ENCODE data around the gene PRSS16. TPM values are rescaled to one million over a fixed set of nuclear protein-coding genes. Genes with fewer than 3 reads are reported as not detected.

The PRSS16 gene
- total RNA-seq, 1 experiment from 2014 or later, result 0.62 TPM

GRCh38 chr6:27283279-27283678 lies 35.8 kb downstream of the PRSS16 start:
- no peak for DNase-seq (ENCODE audit: low spot score)

- DNase-seq (ENCODE audit: low spot score), result no peak
Measured at GRCh38 chr6:27286141-27286540, 38.6 kb downstream of the PRSS16 start.

GRCh38 chr6:27287751-27288135 lies 40.2 kb downstream of the PRSS16 start:
- DNase-seq (ENCODE audit: low spot score), result no peak

DNA sequence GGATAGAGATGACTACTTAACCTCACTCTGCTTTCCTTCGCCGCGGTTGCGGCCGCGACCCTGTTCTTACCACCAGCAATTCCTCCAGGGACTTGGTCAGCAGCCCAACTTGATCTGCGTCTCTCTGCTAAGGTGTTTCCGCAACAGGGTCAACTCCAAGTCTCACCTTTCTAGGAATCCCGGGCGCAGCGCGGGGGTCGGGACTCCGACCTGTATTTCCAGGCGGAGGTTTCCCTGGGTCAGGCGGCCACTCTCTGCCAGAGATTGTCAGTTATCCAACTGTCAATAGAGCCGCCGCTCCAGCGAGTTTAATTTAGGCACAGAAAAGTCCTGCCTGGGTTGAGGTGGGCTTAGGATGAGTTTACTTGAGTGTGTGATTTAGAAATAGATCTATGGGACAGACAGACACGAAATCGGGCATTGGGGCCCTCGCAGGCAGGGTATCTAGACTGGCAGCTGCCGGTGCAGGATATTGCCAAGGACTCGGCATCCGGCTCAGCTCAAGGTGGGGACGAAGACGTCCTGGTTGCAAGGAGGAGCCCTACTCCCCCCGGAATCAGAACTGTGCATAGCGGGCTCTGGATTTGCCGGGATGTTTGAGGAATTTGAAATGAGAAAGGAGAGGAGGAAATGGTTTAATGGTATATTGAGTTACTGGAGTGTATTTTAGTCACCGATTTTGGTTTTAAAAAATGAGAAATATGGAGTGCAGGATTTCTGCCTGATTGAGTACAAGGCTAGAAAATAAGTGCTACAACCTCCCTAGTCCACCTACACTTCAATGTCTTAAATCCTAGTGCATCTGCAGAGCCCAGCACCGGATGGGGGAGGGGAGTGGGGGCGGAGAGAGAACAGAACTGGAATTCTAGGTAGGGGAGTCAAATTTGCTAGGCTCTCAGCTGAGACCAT lies 40.9 kb downstream of the PRSS16 start:
- peak; percentile 28 for DNase-seq (ENCODE audit: low spot score)

- DNase-seq (ENCODE audit: low spot score), result peak; percentile 67
Measured at GRCh38 chr6:27290065-27290849, 42.8 kb downstream of the PRSS16 start.

GRCh38 chr6:27290850-27291208 lies 43.3 kb downstream of the PRSS16 start:
- no peak for DNase-seq (ENCODE audit: low spot score)

DNA sequence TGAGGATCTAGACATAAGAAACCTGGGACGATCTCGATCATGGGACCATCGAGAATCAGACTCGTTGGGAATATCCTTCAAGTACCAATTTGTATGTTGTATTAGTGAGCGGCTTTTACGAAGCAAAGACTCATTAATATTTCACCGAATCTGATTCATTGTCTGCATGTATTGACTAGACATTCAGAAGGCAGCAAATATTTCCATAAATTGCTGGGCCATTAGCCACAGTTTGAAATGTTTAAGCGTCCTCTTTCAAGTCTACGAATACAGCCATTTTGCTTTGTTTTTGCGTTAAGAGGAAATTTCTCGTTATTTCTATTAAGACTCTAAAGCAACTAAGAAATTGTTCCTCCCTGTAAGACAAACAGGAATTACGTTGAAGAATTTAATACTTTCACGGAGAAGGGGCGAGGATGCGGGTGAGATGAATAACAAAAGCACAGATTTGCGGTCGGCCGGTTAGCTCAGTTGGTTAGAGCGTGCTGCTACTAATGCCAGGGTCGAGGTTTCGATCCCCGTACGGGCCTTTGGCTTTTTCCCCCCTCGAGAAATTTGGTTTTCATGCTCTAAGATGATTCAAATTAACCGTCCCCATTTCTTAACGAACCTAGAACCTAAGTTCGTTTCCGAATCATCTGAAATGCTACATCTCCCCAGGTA lies 46.1 kb downstream of the PRSS16 start:
- DNase-seq (ENCODE audit: low spot score), result peak; percentile 86

GRCh38 chr6:27294409-27294808 lies 46.9 kb downstream of the PRSS16 start:
- no peak for DNase-seq (ENCODE audit: low spot score)

DNA sequence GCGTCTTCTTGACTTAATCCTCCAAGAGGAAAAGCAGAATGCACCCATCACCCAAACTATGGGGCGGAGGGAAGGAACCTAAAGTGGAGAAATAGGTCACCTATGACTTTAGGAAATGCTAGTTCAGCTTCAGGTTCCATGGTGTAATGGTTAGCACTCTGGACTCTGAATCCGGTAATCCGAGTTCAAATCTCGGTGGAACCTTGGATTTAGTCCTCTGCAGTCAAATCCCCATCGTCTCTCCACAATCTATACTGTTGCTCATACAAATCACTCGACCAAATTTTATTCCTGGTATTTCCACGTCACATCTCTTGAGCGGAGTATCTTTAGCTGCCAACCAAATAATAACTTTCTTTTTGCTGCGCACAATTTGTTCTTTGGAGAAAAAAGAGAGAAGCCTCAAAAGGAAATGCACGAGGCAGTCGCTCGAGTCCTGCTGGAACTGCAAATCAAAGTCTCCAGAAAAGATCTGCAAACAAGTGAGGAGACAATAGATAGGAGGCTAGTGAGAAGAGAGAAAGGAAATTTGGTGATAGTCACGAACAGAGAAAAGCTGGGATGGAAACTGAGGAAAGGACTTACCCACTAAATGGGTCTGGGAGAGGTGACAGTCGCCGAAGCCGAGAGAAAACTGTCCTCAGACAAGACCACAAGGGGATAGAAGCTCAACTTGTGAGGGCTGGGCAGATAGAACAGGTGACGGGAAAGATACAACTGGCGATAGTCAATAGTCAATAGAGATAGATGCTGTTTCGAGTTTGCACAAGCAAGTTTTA lies 48.0 kb downstream of the PRSS16 start:
- peak; percentile 91 for DNase-seq (ENCODE audit: low spot score)

- DNase-seq (ENCODE audit: low spot score), result peak; percentile 60
Measured at GRCh38 chr6:27296106-27296783, 48.7 kb downstream of the PRSS16 start.

DNA sequence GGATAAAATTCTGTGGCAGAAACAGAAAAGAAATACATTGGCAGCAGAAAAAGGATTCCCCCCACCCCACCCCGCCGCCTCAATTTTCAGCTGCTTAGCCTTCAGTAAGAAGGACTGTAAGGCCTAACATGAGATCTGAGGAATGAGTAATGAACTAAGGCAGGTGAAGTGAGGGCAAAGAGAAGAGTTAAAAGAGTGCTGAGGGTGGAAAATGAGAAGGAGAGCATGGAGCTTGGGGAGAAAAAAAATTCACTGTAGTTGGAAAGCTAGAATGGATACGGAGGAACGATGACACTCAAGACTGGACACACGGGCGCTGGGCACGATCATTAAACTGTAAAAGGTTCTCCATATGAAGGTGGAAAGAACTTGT lies 50.0 kb downstream of the PRSS16 start:
- no peak for DNase-seq (ENCODE audit: low spot score)

GRCh38 chr6:27297857-27298730 lies 50.6 kb downstream of the PRSS16 start:
- peak; percentile 70 for DNase-seq (ENCODE audit: low spot score)

DNA sequence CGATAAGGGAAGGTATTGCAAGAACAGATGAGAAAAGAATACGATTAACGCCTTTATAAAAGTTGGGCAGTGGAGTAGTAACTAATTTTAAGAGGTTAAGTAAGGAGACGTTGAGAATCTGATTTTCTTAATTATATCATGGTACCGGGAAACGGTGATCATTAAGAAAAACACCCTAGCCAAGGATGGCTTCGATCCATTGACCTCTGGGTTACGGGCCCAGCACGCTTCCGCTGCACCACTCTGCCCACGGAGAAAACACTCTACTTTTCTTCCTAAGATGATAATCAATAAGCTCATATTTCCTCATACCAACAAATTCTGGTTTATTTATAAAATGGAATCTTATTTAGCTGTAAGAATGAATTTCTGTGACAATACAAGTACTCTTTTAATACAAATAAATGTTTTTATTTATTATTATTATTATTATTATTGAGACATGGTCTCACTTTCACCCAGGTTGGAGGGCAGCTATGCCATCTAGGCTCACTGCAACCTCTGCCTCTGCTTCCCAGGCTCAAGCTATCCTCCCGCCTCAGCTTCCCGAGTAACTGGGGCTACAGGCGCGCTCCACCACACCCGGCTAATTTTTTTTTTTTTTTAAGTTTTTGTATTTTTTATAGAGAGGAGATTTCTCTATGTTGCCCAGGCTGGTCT lies 56.2 kb downstream of the PRSS16 start:
- no peak for DNase-seq (ENCODE audit: low spot score)

Other genes starting within 250 kb of the PRSS16 start
- not detected in 2 replicates for gene POM121L2, start 64.6 kb downstream of the PRSS16 start, total RNA-seq (2014; rRNA removed; shearing (Covaris generic))
- 0.53 and 3.3 TPM in 2 replicates for gene ZNF391, start 141.1 kb downstream of the PRSS16 start, total RNA-seq (2014; rRNA removed; shearing (Covaris generic))
- 11.8 and 14.2 TPM in 2 replicates for gene ZNF184, start 225.4 kb downstream of the PRSS16 start, total RNA-seq (2014; rRNA removed; shearing (Covaris generic))